NCI-H2227 (cell line): ENCODE data around the gene INPP5J.
"Not testable (repeated sequence)": the region's sequence is repeated elsewhere in the genome, so short reads cannot be mapped to it uniquely, and the experiment has no call there.

ENCODE experiments used
- DNase-seq: peaks from one replicate; lab custom pipeline; 2025; ENCODE audit not compliant: unreplicated experiment; lab: John Stamatoyannopoulos, UW

INPP5J gene

GRCh38 chr22:31143537-31143936 is 20.8 kb downstream of the INPP5J start:
- DNase-seq = no peak

- DNase-seq = no peak
Measured at GRCh38 chr22:31144223-31144622, 21.5 kb downstream of the INPP5J start.

GRCh38 chr22:31148488-31148887 is 25.7 kb downstream of the INPP5J start:
- DNase-seq = no peak

- DNase-seq = peak; percentile 70
Measured at GRCh38 chr22:31148953-31149627, 26.3 kb downstream of the INPP5J start.

GRCh38 chr22:31150615-31151014 is 27.8 kb downstream of the INPP5J start:
- DNase-seq = no peak

GRCh38 chr22:31151872-31152271 is 29.1 kb downstream of the INPP5J start:
- no peak for DNase-seq

- DNase-seq = no peak
Measured at GRCh38 chr22:31153357-31153756, 30.6 kb downstream of the INPP5J start.

GRCh38 chr22:31154975-31155374 is 32.2 kb downstream of the INPP5J start:
- no peak for DNase-seq

- no peak for DNase-seq
Measured at GRCh38 chr22:31155422-31155821, 32.7 kb downstream of the INPP5J start.

- no peak for DNase-seq
Measured at GRCh38 chr22:31160328-31160978, 37.7 kb downstream of the INPP5J start.

- DNase-seq = no peak
Measured at GRCh38 chr22:31161386-31161785, 38.6 kb downstream of the INPP5J start.

GRCh38 chr22:31162015-31162765 is 39.4 kb downstream of the INPP5J start:
- no peak for DNase-seq

- no peak for DNase-seq
Measured at GRCh38 chr22:31170971-31171370, 48.2 kb downstream of the INPP5J start.

GRCh38 chr22:31171734-31172133 is 49.0 kb downstream of the INPP5J start:
- not testable (repeated sequence) for DNase-seq

GRCh38 chr22:31173386-31174145 is 50.8 kb downstream of the INPP5J start:
- DNase-seq = no peak

GRCh38 chr22:31176923-31177322 is 54.2 kb downstream of the INPP5J start:
- DNase-seq = no peak

- no peak for DNase-seq
Measured at GRCh38 chr22:31177420-31178162, 54.8 kb downstream of the INPP5J start.

GRCh38 chr22:31178859-31179258 is 56.1 kb downstream of the INPP5J start:
- DNase-seq = no peak

- DNase-seq = no peak
Measured at GRCh38 chr22:31179345-31179744, 56.6 kb downstream of the INPP5J start.

- DNase-seq = no peak
Measured at GRCh38 chr22:31184015-31184414, 61.2 kb downstream of the INPP5J start.
